Epithelial cell of esophagus (primary cell): Measurements from ENCODE around the gene SMIM38.
"Not testable (repeated sequence)": the region's sequence is repeated elsewhere in the genome, so short reads cannot be mapped to it uniquely, and the experiment has no call there.

Experiments used
- DNase-seq: peaks from one replicate; pipeline ENCODE4 v3.0.0; 2010; ENCODE audit warnings: low read depth
- H3K4me3 ChIP-seq: 2 replicates; pipeline ENCODE4 v1.5.1; 2011; ENCODE audit warnings: mild to moderate bottlenecking, low read length, control low read depth
- TF ChIP-seq, protein P1 (sequence below): IDR thresholded peaks from 2 replicates; pipeline ENCODE4 v1.5.1; 2011; ENCODE audit warnings: low read depth, mild to moderate bottlenecking, low read length, control low read depth, inconsistent platforms; ENCODE audit not compliant: insufficient read depth; ENCODE audit errors: missing control alignments

Gene SMIM38

DNA sequence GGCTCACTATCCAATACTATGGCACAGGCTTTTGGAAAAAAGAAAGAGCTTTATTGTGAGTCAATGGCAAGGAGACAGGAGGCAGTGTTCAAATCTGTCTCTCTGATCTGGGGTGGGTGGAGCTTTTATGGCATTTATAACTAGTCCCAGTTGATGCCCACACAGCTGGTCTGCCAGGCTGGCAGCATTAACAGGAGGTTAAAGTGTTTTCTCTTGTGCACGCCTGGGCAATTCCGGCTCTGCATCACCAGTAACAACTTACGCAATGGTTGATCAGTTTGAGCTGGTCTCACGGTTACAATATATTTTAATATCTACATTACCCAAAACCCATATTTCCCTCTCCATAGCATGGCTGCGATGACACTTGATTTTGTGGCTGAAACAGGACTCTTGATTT, 15.1 kb upstream of the SMIM38 start:
- DNase-seq, result peak; percentile 59
- TF ChIP-seq, protein P1, sequence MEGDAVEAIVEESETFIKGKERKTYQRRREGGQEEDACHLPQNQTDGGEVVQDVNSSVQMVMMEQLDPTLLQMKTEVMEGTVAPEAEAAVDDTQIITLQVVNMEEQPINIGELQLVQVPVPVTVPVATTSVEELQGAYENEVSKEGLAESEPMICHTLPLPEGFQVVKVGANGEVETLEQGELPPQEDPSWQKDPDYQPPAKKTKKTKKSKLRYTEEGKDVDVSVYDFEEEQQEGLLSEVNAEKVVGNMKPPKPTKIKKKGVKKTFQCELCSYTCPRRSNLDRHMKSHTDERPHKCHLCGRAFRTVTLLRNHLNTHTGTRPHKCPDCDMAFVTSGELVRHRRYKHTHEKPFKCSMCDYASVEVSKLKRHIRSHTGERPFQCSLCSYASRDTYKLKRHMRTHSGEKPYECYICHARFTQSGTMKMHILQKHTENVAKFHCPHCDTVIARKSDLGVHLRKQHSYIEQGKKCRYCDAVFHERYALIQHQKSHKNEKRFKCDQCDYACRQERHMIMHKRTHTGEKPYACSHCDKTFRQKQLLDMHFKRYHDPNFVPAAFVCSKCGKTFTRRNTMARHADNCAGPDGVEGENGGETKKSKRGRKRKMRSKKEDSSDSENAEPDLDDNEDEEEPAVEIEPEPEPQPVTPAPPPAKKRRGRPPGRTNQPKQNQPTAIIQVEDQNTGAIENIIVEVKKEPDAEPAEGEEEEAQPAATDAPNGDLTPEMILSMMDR, result no peak
- no peak overlapping the region for H3K4me3 ChIP-seq

DNA sequence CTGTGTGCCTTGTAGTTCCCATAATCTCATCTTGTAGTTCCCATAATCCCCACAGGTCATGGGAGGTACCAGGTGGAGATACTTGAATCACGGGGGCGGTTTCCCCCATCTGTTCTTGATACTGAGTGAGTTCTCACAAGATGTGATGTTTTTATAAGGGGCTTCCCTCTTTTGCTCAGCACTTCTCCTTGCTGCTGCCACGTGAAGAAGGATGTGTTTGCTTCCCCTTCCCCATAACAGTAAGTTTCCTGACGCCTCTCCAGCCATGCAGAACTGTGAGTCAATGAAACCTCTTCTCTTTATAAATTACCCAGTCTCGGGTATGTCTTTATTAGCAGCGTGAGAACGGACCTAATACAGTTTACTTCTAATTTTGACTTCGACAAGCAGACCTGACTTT, 14.0 kb upstream of the SMIM38 start:
- DNase-seq, result no peak
- H3K4me3 ChIP-seq, result no peak overlapping the region
- TF ChIP-seq, protein P1, result no peak

DNA sequence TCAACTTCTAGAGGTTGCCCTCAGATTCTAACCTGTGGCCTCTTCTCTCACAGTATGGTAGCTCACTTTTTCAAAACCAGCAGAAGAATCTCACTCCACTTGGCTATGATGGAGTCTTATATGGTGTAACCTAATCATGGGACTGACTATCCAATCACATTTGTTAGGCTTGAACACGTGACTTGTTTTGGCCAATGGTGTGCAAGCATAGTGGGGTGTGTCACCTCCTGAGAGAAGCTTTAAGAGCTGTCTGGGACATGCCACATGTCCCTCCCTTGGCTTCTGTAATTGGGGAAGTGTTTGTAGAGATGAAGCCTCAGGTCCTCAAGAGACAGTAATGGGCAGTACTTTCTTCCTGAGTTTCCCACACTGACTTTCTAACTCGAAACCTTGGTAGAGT, 12.8 kb upstream of the SMIM38 start:
- no peak overlapping the region for H3K4me3 ChIP-seq
- no peak for DNase-seq
- TF ChIP-seq, protein P1, result no peak

DNA sequence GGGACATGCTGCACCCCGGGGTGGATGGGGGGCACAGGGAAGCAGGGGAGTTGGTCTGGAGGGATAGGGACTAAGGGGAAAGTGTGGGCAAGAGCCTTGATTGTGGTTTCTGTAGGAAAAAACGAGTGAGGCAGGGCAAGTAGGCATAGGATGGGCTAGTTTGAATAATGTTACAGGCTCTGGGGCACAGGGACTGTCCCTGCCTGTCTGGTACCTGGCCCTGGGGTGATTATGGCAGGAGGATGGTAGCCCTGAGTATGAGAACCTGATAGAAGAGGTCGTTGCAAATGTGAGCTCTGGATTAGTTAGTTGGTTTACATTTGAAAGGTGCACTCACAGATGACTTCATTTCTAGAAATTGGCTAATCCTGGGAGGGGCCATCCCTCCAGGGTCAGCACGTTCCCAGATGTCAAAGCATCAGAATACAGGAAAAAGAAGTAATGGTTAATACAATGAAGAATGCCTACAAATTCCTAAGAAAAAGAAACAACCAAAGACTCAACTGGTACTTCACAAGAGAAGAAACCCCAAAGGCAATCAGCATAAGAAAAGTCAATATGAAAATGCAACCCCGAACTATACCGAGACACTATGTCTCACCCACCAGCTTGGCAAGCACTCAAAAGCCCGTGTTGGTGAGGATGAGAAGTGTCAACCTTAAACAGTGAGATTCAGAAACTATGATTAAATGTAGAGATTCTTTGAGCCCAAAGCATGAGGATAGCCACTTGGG, 11.3 kb upstream of the SMIM38 start:
- H3K4me3 ChIP-seq, result no peak overlapping the region
- TF ChIP-seq, protein P1, result no peak
- DNase-seq, result peak; percentile 62

DNA sequence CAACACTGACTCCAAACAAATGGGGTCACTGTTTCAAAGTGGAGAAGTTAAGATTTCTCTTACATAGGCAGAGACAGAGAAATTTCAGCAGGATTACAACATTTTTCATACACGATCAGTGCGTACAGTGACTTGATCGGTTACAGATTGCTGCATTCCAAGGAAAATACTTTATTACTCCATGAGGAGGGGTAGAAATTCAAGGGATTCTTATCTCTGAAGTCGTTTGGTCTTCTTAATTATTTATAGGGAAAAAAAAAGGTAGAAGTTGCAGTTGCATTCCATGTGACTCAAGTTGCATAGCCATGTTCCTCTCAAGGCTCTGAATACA, 10.7 kb upstream of the SMIM38 start:
- no peak overlapping the region for H3K4me3 ChIP-seq
- TF ChIP-seq, protein P1, result no peak
- DNase-seq, result no peak

DNA sequence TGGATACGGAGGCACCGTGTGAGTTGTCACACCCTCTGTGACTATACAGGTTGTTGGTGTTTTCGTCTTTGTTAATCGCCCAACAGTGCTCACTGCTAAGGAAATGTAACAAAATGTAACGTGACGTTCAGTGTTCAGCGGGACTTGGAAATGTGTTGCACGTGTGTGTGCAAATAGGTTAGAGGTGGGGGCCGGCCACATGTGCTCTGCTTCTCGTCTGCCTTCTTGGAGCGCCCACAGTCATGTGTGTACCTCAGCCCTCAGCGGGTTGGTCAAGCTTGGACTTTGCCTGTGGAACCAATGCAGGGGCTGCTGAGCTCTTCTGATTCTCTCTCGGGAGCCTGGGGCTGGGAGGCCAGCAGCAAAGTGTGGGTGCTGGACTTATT, 7.4 kb upstream of the SMIM38 start:
- TF ChIP-seq, protein P1, result no peak

DNA sequence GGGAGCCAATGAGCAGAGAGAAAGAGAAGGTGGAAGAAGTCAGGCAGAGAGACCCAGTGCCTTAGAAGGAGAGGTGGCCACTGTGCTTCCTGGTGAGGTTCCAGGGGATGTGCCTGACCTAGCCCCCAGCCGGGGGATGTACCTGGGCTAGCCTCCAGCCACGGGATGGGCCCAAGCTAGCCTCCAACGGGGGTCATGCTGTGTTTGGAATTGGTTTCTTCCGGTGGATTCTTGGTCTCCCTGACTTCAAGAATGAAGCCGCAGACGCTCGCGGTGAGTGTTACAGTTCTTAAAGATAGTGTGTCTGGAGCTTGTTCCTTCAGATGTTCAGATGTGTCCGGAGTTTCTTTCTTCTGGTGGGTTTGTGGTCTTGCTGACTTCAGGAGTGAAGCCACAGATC, 6.9 kb upstream of the SMIM38 start:
- no peak overlapping the region for H3K4me3 ChIP-seq
- TF ChIP-seq, protein P1, result no peak

More for the DNA sequence above, 7.4 kb upstream of the SMIM38 start:
- no peak overlapping the region for H3K4me3 ChIP-seq
- DNase-seq, result no peak

DNA sequence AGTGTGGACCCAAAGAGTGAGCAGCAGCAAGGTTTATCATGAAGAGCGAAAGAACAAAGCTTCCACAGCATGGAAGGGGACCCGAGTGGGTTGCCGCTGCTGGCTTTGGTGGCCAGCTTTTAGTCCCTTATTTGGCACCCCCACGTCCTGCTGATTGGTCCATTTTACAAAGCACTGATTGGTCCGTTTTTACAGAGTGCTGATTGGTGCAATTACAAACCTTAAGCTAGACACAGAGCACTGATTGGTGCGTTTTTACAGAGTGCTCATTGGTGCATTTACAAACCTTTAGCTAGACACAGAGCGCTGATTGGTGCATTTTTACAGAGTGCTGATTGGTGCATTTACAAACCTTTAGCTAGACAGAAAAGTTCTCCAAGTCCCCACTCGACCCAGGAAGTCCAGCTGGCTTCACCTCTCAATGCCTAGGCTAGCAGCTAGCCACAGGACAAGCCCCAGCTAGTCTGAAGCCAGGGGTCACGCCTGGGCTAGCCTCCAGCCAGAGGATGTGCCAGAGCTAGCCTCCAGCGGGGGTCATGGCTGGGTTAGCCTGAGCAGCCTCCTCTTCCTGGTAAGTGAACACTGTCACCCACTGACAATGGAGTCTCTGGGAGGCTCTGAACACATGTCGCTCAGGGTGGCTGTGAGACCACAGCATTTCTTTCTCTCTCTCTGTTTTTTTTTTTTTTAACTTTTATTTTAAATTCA, 6.2 kb upstream of the SMIM38 start:
- H3K4me3 ChIP-seq, DNase-seq: not testable (repeated sequence)

More for the DNA sequence above, 6.9 kb upstream of the SMIM38 start:
- no peak for DNase-seq
